C4-2B (cell line): ENCODE results near the gene ZFP42.

Experiments
- ZFX ChIP-seq: fragments of 450-650 bp; IDR thresholded peaks from 2 replicates; pipeline ENCODE4 v1.6.1; 2017
- TF ChIP-seq, protein P1 (sequence below): fragments of 450-650 bp; conservative IDR thresholded peaks from 2 replicates; pipeline ENCODE4 v1.5.1; 2017; ENCODE audit warnings: mild to moderate bottlenecking

DNA sequence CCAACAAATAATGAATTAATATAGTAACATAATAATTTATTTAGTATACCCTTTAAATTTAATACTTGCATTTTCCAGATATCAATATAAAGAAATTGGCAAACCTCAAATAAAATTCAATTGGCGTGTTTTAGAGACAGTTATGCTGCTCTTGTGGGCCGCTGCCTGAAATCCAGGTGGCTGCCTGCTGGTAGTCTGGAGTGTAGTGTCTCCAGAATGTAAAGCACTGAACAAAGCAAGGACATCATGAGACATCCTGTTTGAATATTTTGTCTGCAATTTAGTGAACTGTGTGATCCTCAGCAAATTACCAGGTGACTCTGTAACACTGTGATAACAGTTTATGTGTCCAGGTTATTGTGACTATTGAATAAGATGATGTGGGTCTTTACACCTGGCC lies 29.9 kb downstream of the ZFP42 start:
- TF ChIP-seq, protein P1, sequence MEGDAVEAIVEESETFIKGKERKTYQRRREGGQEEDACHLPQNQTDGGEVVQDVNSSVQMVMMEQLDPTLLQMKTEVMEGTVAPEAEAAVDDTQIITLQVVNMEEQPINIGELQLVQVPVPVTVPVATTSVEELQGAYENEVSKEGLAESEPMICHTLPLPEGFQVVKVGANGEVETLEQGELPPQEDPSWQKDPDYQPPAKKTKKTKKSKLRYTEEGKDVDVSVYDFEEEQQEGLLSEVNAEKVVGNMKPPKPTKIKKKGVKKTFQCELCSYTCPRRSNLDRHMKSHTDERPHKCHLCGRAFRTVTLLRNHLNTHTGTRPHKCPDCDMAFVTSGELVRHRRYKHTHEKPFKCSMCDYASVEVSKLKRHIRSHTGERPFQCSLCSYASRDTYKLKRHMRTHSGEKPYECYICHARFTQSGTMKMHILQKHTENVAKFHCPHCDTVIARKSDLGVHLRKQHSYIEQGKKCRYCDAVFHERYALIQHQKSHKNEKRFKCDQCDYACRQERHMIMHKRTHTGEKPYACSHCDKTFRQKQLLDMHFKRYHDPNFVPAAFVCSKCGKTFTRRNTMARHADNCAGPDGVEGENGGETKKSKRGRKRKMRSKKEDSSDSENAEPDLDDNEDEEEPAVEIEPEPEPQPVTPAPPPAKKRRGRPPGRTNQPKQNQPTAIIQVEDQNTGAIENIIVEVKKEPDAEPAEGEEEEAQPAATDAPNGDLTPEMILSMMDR, result no peak
- TF ChIP-seq ZFX, result no peak
